SU-DHL-6 (cell line): ENCODE data around the gene BRD3OS.

Source experiments
- H2AFZ ChIP-seq: fragments of 200-600 bp; sonication (generic); 2 replicates; pipeline ENCODE4 v1.6.1; 2014; ENCODE audit warnings: low read depth, mild to moderate bottlenecking, moderate library complexity, mixed read lengths, antibody characterized with exemption, low read length; ENCODE audit not compliant: severe bottlenecking
- H3F3A ChIP-seq: fragments of 200-600 bp; shearing (Covaris generic); 2 replicates; pipeline ENCODE4 v1.6.0; 2016; ENCODE audit warnings: antibody characterized with exemption, mild to moderate bottlenecking; ENCODE audit not compliant: insufficient read depth
- H3K27ac ChIP-seq: fragments of 200-600 bp; sonication (generic); 2 replicates; pipeline ENCODE4 v1.5.1; 2016; ENCODE audit warnings: low read depth, mild to moderate bottlenecking, low read length, moderate library complexity, mixed read lengths
- H3K27me3 ChIP-seq: fragments of 200-600 bp; sonication (generic), shearing (Covaris generic); 2 replicates; pipeline ENCODE4 v1.6.0; 2014; ENCODE audit warnings: mild to moderate bottlenecking, low read length
- H3K36me3 ChIP-seq: fragments of 200-600 bp; sonication (generic); 2 replicates; pipeline ENCODE4 v1.6.1; 2014; ENCODE audit warnings: mild to moderate bottlenecking, low read length, mixed read lengths
- H3K4me2 ChIP-seq: fragments of 300-600, 200-600 bp; shearing (Covaris generic), sonication (generic); 2 replicates; pipeline ENCODE4 v1.6.0; 2014; ENCODE audit warnings: low read length, low read depth, mild to moderate bottlenecking; ENCODE audit not compliant: poor library complexity, severe bottlenecking
- H3K4me3 ChIP-seq: fragments of 200-600 bp; sonication (generic); 2 replicates; pipeline ENCODE4 v1.5.1; 2014; ENCODE audit warnings: antibody characterized with exemption, low read length, mild to moderate bottlenecking, mixed read lengths; ENCODE audit not compliant: insufficient read depth, poor library complexity, severe bottlenecking
- H3K79me2 ChIP-seq: fragments of 200-600 bp; sonication (generic); 2 replicates; pipeline ENCODE4 v1.6.1; 2014; ENCODE audit warnings: mild to moderate bottlenecking, low read length, moderate library complexity; ENCODE audit not compliant: insufficient read depth
- H3K9ac ChIP-seq: fragments of 200-600 bp; sonication (generic); 2 replicates; pipeline ENCODE4 v1.7.0; 2014; ENCODE audit warnings: mild to moderate bottlenecking, low read length
- H3K9me2 ChIP-seq: fragments of 200-600 bp; sonication (generic); replicated peaks from 2 replicates; pipeline ENCODE4 v1.6.1; 2014; ENCODE audit warnings: low read length; ENCODE audit not compliant: insufficient read depth
- H3K9me3 ChIP-seq: fragments of 200-600 bp; sonication (generic); 2 replicates; pipeline ENCODE4 v1.6.1; 2014; ENCODE audit warnings: low read length, mixed read lengths; ENCODE audit not compliant: insufficient read depth
- H4K20me1 ChIP-seq: fragments of 200-600 bp; sonication (generic); 2 replicates; pipeline ENCODE4 v1.6.1; 2014; ENCODE audit warnings: low read depth, mild to moderate bottlenecking, antibody characterized with exemption, low read length, moderate library complexity, mixed read lengths
- EZH2phosphoT487 ChIP-seq: fragments of 200-600 bp; sonication (generic), shearing (Covaris generic); conservative IDR thresholded peaks from 2 replicates; pipeline ENCODE4 v1.6.1; 2018; ENCODE audit warnings: mild to moderate bottlenecking, antibody characterized with exemption, low read length, moderate library complexity, mixed read lengths
- TF ChIP-seq, protein P1 (sequence below): fragments of 200-600 bp; sonication (generic); IDR thresholded peaks from one replicate; pipeline ENCODE4 v1.5.1; 2017; ENCODE audit warnings: antibody characterized with exemption, mild to moderate bottlenecking, low read length, moderate library complexity; ENCODE audit not compliant: insufficient read depth, poor library complexity, severe bottlenecking

Gene BRD3OS

DNA sequence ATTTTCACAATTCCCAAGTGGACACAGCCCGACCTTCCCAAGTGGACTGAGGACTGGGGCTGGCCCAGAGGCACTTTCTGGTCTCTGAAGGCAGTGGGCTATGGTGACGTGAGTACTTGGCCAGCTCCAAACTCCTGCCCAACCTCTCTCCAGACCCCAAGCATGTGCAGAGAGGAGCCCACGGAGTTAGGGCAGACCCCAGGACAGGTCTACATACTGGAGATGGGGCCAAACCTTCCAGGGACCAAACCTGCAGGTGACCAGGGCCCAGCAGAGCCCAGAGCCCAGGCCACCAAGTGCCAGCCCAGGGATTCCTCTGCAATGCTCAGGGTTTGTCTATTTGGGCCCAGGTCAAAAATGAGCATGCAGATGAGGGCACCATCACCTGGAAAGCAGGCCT, 27.2 kb downstream of the BRD3OS start:
- H3K9me2 ChIP-seq: no peaks in the 10 kb centered on the region
- no peaks in the 10 kb centered on the region for H3K9me3 ChIP-seq
- no peak for TF ChIP-seq EZH2phosphoT487
- TF ChIP-seq, protein P1, sequence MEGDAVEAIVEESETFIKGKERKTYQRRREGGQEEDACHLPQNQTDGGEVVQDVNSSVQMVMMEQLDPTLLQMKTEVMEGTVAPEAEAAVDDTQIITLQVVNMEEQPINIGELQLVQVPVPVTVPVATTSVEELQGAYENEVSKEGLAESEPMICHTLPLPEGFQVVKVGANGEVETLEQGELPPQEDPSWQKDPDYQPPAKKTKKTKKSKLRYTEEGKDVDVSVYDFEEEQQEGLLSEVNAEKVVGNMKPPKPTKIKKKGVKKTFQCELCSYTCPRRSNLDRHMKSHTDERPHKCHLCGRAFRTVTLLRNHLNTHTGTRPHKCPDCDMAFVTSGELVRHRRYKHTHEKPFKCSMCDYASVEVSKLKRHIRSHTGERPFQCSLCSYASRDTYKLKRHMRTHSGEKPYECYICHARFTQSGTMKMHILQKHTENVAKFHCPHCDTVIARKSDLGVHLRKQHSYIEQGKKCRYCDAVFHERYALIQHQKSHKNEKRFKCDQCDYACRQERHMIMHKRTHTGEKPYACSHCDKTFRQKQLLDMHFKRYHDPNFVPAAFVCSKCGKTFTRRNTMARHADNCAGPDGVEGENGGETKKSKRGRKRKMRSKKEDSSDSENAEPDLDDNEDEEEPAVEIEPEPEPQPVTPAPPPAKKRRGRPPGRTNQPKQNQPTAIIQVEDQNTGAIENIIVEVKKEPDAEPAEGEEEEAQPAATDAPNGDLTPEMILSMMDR: no peak
- no peaks in the 10 kb centered on the region for H3K36me3 ChIP-seq
- H4K20me1 ChIP-seq: no peaks in the 10 kb centered on the region
- H3K79me2 ChIP-seq: no peaks in the 10 kb centered on the region
- no peak overlapping the region for H3K4me2 ChIP-seq
- no peak overlapping the region for H2AFZ ChIP-seq
- no peaks in the 10 kb centered on the region for H3K27me3 ChIP-seq
- H3F3A ChIP-seq: no peaks in the 10 kb centered on the region
- H3K27ac ChIP-seq: no peak overlapping the region
- no peak overlapping the region for H3K9ac ChIP-seq
- no peak overlapping the region for H3K4me3 ChIP-seq

DNA sequence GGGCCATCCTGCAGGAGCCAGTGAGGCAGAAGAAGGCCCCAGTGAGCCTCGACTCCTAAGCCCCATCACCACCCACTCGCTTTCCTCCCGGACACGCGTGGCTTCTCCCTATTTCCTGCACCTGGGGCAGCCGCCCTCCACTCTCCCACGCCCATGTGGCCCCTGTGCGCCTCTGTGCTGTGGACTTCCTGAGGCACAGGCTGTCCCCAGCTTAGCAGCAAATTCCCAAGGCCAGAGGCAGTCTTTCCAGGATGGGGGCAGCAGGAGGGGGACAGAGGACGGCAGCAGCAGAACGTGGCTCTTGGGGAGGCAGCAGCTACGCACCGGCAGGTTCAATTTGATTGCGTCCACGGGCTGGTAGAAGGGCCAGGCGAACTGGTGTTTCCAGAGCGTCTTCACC, 27.7 kb downstream of the BRD3OS start:
- Histone ChIP-seq H3K9me2 (no peaks in the 10 kb centered on the region), H3K4me2 (no peak overlapping the region), H4K20me1 (no peaks in the 10 kb centered on the region), H3K9me3 (no peaks in the 10 kb centered on the region), H3K4me3 (no peak overlapping the region), H3K36me3 (no peaks in the 10 kb centered on the region), H3K79me2 (no peaks in the 10 kb centered on the region), H2AFZ (no peak overlapping the region), H3F3A (no peaks in the 10 kb centered on the region), H3K27me3 (no peaks in the 10 kb centered on the region), H3K9ac (no peak overlapping the region), H3K27ac (no peak overlapping the region)
- TF ChIP-seq, protein P1: no peak
- no peak for TF ChIP-seq EZH2phosphoT487

DNA sequence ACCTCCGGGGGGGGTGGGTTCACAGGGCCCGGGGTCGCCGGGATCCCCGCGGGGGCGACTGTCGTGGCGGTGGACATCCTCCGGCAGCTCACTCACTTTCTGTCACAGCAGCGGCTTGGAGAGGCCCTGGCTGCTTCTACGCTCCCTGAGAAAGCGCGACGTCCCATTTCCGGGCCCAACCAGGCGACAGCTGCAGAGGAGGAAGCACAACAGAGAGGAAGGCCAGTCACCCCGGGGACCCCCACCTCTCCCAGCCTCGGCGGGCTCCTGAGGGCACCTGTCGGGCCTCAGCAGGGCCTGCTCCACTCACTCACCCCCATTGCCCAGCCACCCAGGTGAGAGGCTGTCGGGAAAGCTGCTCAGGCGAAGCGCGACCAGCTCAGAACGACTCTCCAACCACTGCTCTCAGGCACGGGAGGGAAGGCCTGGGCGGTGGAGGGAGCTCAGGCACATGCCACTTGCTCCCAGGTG, 28.2 kb downstream of the BRD3OS start:
- H3K9me2 ChIP-seq: no peaks in the 10 kb centered on the region
- TF ChIP-seq EZH2phosphoT487: no peak
- TF ChIP-seq, protein P1: no peak
- H4K20me1 ChIP-seq: peaks cover under 1% of the 10 kb centered on the region; the same call in 1 of the 2 replicates
- no peaks in the 10 kb centered on the region for H3F3A ChIP-seq
- no peak overlapping the region for H3K9ac ChIP-seq
- no peak overlapping the region for H3K4me2 ChIP-seq
- H3K27ac ChIP-seq: no peak overlapping the region
- H3K9me3 ChIP-seq: no peaks in the 10 kb centered on the region
- no peaks in the 10 kb centered on the region for H3K36me3 ChIP-seq
- H2AFZ ChIP-seq: no peak overlapping the region
- no peaks in the 10 kb centered on the region for H3K79me2 ChIP-seq
- H3K4me3 ChIP-seq: no peak overlapping the region
- H3K27me3 ChIP-seq: no peaks in the 10 kb centered on the region
